HG02763 (cell line): Measurements from ENCODE around the gene DBNL.

Experiments
- ATAC-seq: cut with Tn5 transposase; IDR thresholded peaks from one replicate; pipeline ENCODE4 v1.9.1; 2021; ENCODE audit warnings: mild to moderate bottlenecking, moderate library complexity; ENCODE audit not compliant: unreplicated experiment

DBNL gene

DNA sequence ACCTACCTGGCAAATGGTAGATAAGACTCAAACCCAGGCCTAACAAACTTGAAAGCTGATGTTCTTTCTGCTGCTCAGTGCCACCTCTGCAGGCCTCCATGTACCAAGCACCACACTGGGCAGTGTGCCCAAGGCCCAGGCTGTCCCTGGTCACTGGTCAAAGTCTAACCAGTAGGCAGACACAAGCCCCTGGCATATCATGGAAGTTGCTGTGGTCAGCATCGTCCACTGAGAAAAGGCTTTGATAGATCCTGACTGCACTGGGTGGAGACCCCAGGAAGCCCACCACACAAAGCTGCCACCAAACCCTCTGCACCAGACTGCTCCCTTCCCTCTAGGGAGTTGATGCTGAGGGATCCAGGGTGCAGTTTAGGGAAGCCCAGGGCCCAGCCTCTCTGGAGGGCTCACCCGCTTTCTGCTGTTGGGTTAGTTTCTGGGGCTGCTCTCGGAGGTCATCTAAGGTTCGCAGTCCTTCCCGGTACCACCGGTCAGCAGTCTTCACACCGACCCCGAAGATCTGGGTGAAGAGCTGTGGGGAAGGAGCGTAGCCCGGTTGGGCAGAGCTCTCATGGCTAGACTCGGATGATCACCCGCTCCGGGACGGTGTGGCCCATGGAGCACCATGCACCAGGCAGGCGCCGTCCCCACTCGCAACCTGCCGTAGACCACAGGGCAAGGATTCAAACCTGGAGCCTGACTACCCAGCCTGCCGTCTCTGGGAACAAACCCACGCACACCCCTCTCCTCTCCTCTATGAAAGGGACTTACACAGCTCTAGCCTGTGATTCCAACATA is 31.8 kb downstream of the DBNL start:
- ATAC-seq: no peak

DNA sequence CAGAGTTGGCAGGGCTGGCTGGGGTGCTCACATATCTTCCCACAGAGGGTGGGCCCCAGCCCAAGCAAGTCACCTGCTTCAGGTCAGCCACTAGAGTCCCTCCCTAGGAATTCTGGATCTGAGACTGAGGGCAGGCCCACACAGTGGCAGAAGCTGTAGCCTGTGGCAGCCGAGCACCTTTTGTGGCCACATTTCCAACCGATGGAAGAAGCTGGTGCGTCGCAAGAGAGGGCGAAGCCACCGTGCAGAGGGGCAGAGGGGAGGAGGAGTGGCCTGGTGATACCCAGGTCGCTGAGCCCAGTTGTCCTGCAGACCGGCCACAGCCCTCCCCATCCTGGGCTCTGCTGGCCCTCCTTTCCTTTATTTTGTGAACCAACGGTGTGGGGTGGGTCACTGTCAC is 32.6 kb downstream of the DBNL start:
- ATAC-seq: no peak

DNA sequence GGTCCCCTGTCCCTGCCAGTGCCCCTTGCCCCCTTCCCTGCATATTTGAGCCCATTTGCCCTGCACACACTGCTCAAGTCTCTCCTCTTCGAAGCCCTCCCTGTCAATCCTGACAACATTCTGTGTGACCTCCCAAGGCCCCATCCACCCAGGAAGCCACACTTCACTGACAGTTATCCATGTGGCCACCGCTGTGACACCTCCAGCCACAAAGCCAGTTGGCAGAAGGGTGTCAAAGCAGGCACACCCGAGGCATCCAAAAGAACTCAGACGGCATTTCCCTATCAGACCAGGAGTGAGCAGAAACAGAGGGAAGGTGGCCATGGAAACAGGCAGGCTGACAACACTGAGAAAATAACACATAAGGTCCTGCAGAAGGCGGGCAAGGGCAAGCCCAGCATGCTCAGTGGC is 33.2 kb downstream of the DBNL start:
- no peak for ATAC-seq

DNA sequence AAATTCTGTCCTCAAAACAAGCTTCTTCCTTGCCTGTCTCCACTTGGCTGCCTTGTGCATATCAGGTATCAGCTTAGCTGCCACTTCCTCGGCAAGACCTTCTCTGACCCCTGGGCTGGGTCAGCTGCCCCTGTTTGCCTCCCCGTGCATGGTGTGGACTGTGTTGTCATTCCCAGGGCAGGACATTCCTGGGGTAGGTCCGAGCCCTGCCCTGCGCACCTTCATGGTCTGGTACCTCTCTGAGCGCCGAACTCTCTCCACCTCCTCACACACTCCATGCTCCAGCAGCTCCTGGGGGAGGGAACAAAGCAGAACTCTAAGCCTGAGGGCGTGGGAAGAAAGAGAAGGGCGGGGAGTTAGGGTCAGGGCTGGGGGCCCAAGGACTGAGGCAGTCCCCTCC is 34.0 kb downstream of the DBNL start:
- no peak for ATAC-seq

DNA sequence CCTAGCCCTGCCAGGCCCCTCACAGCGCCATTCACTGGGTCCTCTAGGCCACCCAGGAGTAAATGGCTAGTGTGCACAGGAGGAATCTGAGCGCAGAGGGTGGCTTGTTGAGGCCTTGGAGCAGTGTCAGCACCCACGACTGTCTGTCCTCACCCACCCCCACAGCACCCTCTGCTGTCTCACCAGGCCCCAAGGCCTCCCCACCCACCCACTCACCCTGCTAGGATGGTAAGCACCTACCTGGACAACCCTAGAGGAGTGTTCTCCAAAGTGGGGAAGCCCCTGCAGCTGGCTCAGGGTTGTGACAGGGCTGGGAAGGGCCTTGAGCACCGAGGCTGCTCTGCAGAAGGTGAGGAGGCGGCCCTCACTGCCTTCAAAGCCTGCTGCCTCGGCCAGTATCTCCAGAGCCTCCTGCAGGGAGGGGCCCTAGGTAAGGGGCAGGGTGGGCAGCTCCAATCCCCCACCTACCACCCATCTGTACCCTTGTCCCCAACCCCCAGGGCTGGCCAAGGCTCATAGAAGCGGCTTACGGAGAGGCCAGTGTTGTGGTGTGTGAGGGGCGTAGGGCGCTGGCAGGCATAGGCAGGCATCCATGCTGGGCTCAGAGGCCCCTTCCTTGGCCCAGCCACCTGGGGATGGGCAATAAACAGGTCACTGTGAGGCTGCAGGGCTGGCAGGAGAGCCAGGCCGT is 35.0 kb downstream of the DBNL start:
- no peak for ATAC-seq

DNA sequence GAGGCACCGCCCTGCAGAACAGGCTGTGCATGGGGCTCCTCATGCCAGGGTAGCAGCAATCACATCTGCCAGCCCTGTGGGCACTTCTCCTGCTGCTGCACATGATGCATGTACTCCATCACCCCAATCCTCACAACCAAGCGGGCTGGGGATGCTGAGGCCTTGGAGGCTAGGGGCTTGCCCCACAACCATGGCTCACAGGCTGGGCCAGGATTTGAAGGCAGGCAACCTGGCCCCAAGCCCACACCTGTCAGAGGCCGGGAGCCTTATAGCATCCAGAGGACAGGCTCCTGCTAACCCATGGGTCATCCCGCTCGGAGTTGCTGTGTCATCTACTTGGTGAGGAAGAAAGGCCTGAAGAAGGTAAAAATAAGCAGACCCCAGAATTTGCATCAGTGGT is 35.6 kb downstream of the DBNL start:
- ATAC-seq: no peak

DNA sequence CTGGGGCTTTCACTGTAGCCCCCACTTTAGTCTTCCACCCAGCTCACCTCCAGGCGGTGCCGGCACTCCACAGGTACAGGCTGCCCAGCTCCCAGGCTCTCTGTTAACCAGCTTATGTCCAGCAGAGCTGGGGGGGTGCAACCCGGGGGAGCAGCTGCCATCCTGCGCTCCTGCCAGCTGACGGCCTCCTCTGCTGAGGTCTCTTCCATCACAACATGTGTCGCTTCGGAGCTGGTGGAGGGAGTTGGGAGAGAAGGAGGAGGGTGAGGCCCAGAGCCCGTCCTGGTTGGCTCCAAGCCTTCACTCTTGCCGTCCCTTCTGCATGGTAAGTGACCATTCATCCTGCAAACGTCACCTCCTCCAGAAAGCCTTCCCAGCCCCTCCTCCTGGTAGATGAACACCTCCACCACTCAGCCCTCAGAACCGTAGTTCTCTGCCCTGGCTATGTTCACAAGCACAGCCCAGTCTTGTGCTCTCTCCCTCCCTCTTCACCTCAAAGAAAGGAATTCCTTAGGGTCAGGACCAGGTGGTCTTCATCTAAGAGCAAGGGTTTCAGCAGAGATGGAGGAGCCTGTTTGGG is 36.3 kb downstream of the DBNL start:
- no peak for ATAC-seq

DNA sequence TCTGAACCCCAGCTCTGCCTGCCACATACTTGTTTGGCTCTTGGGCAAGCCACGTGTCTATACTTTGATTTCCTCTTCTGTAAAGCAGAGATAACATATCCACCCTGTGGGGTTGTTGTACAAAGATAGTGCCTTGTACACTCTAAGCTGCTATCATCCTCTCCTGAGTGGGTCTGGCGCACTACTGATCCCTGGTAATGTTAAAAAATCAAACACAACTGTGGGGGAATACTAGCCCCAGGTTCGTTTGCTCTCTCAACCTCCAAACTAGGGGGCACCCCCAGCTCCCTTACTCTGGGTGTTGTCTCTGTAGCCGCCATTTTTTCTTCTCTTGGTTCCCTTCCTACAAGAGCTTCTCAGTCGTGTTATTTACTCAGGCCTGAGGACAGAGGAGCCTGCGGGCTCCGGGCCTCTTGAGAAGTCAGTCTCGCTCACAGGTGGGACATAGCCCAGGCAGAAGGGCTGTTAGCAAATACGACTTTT is 36.8 kb downstream of the DBNL start:
- no peak for ATAC-seq

DNA sequence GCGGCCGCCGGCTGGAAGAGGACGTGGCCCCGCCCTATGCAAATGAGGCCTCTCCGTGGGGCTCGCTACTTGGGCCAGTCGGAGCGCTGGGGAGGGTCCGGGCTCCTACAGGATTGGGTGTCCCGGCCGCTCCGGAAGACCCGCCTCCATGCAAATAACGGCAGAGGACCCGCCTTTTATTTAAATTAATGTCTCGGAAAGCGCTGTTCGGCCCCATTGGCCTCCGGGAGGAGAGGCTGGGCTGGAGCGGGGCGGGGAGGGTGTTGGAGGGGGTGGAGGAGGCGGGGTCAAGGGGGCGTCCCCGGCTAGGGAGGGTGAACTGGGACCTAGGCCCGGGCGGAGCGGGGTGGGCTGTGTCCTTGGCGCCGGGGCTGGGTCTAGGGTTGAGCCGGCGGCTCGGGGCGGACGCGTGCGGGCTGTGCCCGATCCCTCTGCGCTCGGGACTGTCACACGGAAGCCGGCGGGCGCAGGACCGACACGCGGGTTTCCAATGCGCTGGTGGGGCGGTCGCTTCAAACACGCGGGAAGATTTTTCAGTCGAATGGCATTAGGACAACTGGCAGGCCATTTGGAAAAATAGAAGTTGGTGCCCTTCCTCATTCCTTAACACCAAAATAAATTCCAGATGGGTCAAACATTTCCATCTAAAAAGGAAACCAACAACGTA is 38.2 kb downstream of the DBNL start:
- peak; percentile 90 for ATAC-seq

DNA sequence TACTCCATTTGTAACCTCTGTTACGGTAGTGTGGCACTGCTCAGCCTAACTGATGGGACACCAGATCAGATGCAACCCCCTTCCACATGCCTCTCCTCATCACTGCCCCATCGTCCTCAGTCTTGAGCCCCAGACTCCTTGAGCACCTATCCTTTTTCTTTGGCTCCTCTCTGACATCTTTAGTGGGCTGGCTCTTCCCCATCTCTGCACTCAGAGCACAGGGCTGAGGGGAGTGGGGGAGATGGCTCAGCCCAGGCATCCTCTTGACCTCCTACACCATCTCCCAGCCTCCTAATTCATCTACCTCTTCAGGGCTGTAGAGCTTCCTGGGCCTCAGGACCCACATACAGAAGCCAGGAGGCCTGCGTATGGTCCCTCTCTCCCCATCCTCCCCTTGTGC is 39.3 kb downstream of the DBNL start:
- ATAC-seq: no peak

DNA sequence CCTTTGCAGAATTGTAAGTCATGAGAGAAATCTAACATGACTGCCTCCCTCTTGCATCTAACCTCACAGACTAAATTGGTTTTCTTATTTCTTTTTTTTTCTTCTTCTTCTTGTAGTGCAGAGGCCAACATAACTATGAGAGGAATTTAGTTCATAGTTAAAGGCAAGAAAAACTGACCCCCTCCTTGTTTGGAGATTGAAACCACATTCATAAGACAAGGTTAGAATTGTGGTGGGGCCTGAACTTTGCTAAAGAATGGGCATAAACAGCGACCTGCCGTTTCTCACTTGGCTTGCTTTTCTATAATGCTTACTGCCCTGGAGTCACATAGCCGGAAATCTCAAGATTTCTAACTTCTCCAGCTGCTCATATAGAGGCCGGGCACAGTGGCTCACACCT is 40.2 kb downstream of the DBNL start:
- ATAC-seq: no peak

DNA sequence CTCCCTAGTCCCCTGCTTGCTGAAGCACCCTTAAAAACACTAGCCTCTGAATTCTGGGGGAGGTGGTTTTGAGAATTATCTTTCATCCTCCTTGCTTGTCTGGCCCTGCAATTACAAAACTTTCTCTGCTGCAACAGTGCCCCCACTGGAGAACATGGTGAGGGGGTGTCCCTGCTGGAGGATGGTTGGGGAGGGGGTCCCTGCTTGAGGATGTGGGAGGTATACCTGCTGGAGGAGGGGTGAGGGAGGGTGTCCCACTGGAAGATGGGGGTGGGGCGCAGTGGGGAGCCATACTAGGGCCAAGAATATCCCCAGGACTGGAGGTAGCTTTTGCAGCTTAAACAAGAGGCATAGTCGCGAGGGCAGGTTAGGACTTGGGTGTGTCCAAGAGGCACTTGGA is 41.0 kb downstream of the DBNL start:
- ATAC-seq: no peak

DNA sequence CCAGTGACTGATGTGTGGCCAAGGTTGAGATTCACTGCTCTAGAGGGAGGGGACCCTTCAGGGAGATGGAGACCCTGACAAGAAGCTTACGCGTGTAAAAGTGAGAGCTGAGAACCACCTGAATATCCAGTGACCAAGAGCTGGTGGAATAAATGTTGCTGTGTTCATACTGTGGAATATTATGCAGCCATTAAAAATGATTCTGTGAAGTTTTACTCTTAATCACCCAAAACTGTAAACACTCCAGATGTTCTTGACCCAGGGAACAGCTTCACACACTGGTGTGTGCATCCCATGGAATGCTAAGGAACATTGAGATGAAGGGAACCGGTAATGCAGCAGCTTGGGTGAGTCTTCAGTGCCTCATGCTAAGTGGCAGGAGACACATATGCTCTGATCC is 42.1 kb downstream of the DBNL start:
- ATAC-seq: no peak

DNA sequence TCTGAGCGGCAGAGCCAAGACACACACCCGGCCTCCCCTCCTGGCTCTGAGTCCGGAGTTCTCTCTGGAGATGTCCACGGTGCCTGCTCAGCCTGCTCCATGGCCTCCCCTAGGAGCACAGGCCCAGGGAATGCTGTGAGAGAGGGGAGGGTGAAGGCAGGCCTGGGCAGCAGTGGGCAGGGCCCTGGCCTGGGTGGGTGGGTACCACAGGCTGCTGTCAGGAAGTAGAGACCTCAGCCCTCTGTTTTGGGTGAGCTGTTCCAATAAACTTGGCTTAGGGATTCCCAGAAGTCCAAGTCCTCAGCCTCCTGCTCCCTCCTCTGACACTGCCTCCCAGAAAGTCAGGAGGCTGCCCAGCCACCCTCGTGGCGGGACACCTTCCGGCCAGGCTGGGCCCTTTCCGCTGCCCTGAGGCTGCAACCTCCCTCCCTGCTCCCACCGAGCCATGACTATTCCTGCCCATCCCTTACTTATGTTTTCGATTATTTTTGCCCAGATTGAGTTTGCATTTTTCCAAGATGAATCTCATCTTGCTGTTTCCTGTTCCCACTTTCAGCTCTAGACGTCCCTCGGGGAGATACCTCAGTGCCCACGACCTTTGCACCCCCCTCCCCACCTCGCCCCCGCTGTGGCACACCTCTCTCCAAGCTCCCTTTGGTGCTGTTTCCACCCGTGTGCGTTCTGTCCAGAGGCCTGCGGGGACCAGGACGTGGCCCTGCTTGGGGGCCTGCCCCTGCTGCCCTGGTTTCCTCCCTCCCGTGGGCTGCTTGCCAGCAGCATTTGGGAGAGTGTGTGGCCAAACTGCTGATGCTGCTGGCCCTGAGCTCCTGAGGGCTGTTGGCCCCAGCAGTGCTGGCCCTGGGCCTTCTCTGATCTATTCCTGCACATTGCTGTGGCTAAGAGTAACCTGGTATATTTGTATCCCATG is 43.7 kb downstream of the DBNL start:
- no peak for ATAC-seq

DNA sequence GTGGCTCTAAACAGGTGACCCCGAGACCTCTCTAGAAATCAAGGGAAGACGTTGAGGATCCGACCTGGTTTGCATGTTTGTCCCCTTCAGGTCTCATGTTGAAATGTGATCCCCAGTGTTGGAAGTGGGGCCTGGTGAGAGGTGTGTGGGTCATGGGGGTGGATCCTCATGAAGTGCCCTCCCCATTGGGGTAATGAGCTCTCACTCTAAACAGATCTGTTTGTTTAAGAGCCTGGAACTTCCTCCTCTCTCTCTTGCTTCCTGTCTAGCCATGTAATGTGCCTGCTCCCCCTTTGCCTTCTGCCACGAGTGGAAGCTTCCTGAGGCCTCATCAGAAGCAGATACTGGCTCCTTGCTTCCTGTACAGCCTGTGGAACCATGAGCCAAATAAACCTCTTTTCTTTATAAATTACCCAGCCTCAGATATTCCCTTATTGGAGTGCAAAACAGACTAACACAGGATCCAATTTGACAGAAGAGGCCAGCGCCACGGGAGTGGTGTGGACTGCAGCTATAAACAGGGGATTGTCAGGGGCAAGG is 48.7 kb downstream of the DBNL start:
- no peak for ATAC-seq

DNA sequence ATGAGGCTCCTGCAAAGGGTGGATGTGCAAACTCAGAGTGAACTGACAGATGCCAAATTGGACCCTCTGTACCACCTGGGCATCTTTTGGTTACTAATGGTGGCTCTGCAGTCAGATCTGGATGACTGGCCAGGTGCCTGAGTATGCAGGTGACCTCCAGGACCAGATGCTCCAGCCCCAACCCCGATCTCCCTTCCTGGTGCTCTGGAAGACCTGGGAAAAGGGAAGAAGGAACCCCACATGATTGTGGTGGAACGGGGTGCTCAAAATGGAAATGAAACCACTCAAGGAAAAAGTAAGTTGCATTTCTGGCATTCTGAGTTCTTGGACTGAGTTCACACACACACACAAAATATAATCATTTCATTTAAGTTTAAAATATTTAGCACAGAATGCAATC is 49.9 kb downstream of the DBNL start:
- ATAC-seq: no peak

DNA sequence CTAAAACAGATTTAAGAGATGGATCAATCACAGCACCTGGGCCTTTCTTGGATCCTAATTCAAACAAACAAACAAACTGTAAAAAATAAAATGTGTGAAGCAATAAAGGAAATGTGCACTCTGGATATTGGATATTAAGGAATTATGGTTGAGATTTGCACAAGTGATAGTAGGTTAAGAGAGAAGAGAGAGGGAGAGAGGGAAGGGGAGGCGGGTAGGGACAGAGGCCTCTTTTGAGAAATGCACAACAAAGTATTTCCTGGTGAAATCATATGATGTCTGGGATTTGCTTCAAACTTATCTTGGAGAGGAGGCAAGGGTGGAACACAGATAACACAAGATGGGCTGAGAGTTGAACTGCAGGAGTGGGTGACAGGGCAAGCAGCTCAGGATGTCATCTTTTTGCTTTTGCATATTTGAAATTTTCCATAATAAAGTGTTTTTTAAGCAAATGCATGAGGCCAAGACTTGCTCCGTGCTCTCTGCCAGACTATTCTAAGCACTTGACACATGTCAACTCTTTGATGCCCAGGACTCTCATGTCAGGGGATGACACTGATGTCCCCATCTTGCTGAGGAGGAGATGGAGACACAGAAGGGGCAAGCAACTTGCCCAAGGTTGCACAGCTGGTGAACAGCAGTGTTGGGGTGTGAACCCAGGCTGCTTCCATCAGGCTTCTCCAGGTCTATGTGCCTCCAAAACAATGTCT is 50.5 kb downstream of the DBNL start:
- ATAC-seq: no peak

DNA sequence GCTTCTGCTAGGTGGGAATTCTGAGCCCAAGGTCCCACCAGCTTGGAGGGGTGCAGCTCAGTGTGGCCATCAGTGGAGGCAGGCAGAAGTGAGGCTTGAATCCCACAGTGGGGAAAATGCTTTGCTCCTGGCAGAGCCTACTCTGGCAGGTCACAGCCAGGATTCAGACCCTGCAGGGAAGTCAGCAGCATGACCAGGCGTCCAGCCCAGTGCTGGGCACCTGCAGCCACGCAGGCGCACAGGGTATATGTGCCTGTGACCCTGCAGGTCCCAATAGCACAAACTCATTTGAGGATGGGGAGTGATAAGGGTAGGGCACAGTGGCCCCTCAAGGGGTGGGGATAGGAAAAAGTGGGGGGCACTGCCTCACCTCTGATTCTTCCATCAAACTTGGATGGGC is 51.3 kb downstream of the DBNL start:
- no peak for ATAC-seq

DNA sequence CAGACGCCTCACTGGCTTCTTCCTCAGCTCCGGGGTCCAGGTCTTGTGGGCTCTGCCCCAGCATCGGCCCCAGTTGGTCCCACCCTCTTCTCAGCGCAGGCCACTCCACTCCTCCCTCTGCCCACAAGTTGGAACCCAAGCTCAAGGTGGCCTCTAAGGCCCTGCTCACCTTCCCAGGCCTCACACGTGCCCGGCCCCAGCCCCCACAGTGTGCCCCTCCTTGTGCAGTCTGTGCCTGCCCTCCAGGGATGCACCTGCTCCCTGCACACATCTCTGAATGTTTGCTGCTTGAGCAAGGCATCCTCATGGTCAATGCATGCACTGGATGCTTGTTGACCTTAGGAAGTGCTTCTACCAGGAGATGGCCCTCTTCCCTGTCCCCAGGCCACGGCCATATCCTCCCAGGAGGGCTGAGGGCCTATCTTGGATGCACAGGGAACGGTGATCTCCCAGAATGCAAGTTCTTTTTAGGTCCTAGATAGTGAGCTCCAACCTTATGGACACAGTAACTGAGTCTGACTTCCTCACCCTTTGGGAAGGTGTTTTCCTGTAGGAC is 51.9 kb downstream of the DBNL start:
- no peak for ATAC-seq
